Fibroblast of lung (primary cell): ENCODE results near the gene RAB8A.

Experiments
- EZH2 ChIP-seq: IDR thresholded peaks from 2 replicates; pipeline ENCODE4 v1.5.1; 2012; ENCODE audit warnings: low read length, control low read depth, mild to moderate bottlenecking; ENCODE audit errors: missing control alignments
- TF ChIP-seq, protein P1 (sequence below), 2 donors: IDR thresholded peaks in 1 of 2; conservative IDR thresholded peaks in 1 of 2; 1 replicate in 1 of 2; 2 replicates in 1 of 2; pipeline ENCODE4 v1.5.1; 2011 to 2012; ENCODE audit warnings: low read length in 2 of 2, control low read depth in 1 of 2, inconsistent platforms in 1 of 2, low read depth in 1 of 2, mild to moderate bottlenecking in 1 of 2

DNA sequence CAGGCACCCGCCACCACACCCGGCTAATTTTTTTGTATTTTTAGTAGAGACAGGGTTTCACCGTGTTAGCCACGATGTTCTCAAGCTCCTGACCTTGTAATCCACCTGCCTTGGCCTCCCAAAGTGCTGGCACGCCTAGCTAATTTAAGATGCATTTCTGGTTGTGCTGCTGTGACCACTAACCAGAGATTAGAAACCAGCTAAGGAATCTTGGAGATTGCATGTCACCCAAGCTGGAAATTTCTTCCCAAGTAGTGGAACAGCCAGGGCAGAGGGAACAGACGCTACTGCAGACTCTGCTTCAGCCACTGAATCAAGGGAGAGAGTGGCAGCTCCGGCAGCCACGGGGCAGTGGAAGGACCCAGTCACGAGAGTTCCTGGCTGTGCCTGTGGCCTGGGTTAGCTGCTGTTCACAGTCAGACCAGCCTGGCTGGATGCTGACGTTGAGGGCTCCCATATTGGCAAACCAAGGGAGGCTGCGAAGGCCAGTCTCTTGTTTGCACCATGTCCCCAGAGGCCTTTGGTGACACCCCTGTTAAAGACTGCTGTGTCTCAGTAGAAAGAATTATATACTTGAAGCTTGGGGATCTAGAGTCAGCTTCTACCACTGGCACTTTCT lies 27.5 kb upstream of the RAB8A start:
- TF ChIP-seq, protein P1, sequence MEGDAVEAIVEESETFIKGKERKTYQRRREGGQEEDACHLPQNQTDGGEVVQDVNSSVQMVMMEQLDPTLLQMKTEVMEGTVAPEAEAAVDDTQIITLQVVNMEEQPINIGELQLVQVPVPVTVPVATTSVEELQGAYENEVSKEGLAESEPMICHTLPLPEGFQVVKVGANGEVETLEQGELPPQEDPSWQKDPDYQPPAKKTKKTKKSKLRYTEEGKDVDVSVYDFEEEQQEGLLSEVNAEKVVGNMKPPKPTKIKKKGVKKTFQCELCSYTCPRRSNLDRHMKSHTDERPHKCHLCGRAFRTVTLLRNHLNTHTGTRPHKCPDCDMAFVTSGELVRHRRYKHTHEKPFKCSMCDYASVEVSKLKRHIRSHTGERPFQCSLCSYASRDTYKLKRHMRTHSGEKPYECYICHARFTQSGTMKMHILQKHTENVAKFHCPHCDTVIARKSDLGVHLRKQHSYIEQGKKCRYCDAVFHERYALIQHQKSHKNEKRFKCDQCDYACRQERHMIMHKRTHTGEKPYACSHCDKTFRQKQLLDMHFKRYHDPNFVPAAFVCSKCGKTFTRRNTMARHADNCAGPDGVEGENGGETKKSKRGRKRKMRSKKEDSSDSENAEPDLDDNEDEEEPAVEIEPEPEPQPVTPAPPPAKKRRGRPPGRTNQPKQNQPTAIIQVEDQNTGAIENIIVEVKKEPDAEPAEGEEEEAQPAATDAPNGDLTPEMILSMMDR (conservative IDR thresholded peaks at IDR 0.05 in 1 of 2, IDR thresholded peaks at IDR 0.05 in 1 of 2; ENCODE audit: low read depth in 1 of 2, low read length in 2 of 2), result no peak
- no peak for TF ChIP-seq EZH2
